ENCODE data around the gene TNS3. TPM values are rescaled to one million over a fixed set of nuclear protein-coding genes. Genes with fewer than 3 reads are reported as not detected.

Gene TNS3
- total and polyA plus RNA-seq, 2 of the 13 experiments (the other 11 are each of a cell fraction or from before 2014, with no cell fraction given): 52.9 to 55.7 TPM

DNA sequence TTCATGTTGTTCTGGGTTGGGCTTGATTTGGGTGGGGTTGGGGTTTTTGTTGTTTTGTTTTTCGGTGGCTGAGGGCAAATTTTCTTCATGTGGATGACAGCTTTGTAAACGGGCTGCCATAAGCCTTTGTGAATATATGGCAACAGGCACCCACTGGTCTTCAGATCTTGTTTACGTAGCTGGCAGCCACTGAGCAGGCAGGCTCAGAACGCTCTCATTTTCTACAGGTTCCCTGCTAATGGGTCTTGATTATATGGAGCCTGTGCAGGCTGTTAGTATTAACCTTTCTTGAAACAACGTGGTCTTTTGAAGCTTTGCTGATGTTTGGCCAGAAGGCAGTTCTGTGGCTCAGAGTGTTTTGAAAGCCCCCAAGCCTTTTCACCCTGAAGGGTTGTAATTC is 199.7 kb downstream of the TNS3 start (continued):
- TF ChIP-seq, protein P1, sequence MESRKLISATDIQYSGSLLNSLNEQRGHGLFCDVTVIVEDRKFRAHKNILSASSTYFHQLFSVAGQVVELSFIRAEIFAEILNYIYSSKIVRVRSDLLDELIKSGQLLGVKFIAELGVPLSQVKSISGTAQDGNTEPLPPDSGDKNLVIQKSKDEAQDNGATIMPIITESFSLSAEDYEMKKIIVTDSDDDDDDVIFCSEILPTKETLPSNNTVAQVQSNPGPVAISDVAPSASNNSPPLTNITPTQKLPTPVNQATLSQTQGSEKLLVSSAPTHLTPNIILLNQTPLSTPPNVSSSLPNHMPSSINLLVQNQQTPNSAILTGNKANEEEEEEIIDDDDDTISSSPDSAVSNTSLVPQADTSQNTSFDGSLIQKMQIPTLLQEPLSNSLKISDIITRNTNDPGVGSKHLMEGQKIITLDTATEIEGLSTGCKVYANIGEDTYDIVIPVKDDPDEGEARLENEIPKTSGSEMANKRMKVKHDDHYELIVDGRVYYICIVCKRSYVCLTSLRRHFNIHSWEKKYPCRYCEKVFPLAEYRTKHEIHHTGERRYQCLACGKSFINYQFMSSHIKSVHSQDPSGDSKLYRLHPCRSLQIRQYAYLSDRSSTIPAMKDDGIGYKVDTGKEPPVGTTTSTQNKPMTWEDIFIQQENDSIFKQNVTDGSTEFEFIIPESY (CRISPR knock-in tag; IDR thresholded peaks at IDR 0.05): no peak
- TF ChIP-seq TCF7 (IDR thresholded peaks at IDR 0.05; ENCODE audit: low read depth): no peak
- no peak for TF ChIP-seq WIZ (CRISPR knock-in tag; IDR thresholded peaks at IDR 0.05)
- TF ChIP-seq ZNF556 (CRISPR knock-in tag; IDR thresholded peaks at IDR 0.05; ENCODE audit: borderline replicate concordance): no peak

DNA sequence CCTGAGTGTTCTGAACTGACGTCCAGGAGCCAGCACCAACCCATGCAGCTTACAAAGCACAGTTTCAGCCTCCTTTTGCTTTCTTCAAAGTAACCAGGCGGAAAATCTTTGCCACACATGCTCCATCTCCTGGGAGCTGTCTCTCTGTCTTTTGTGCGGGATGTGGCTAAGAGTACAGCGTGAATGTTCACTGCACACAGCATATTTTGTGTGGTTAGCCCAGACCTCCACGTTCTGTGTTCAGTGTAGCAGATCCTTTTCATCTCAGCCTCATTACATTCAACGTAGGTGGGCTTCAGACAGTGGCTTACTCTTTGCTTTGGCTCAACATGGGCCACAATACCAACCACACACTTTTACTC is 200.8 kb downstream of the TNS3 start:
- FAIRE-seq (no peak), DNase-seq (ENCODE audit: low spot score) (no peak), ATAC-seq (peak; percentile 45)
- peaks cover 58% of the 10 kb centered on the region for H4K20me1 ChIP-seq (ENCODE audit: insufficient read depth, low read length)
- no peak overlapping the region; the same call in 1 of the 2 replicates for H3K9ac ChIP-seq (ENCODE audit: insufficient read depth, low read depth, low read length)
- H3K4me3 ChIP-seq (replicated peaks in 1 of 3; ENCODE audit: insufficient read depth in 1 of 3, low read depth in 2 of 3, low read length in 3 of 3): no peak overlapping the region
- intact Hi-C loops (cut with micrococcal nuclease; ENCODE audit: unreplicated experiment) (loop anchor here (10.0 kb wide), 1 partner anchor 116 kb away; no protein-coding TSS in a partner anchor), in situ Hi-C loops (cut with HindIII; ENCODE audit: extremely low pct_ligation_motif_present, low pct_unique_long_range_greater_than_20kb) (no loop called here)
- ChIA-PET POLR2A (no interaction called here), CTCF (ENCODE audit: low intra/inter-chr PET ratio, low total read pairs) (no interaction called here)
- peaks cover 59% of the 10 kb centered on the region for H3K4me1 ChIP-seq (ENCODE audit: insufficient read depth, low read length)
- peak; percentile 10 for TF ChIP-seq XRCC5 (optimal IDR thresholded peaks at IDR 0.05; ENCODE audit: low read length)
- TF ChIP-seq, protein P2, sequence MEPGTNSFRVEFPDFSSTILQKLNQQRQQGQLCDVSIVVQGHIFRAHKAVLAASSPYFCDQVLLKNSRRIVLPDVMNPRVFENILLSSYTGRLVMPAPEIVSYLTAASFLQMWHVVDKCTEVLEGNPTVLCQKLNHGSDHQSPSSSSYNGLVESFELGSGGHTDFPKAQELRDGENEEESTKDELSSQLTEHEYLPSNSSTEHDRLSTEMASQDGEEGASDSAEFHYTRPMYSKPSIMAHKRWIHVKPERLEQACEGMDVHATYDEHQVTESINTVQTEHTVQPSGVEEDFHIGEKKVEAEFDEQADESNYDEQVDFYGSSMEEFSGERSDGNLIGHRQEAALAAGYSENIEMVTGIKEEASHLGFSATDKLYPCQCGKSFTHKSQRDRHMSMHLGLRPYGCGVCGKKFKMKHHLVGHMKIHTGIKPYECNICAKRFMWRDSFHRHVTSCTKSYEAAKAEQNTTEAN (CRISPR knock-in tag; conservative IDR thresholded peaks at IDR 0.05): no peak
- H3K79me2 ChIP-seq (ENCODE audit: insufficient read depth, low read length): peaks cover 10% of the 10 kb centered on the region
- H2AFZ ChIP-seq (ENCODE audit: low read length): no peak overlapping the region
- 62% methylated on average over 6 of the region's 6 CpGs for WGBS (ENCODE audit: low lambda C conversion rate)
- BruUV-seq (replicated peaks): no TSS peak
- H3K36me3 ChIP-seq (replicated peaks in 1 of 2; ENCODE audit: control insufficient read depth in 1 of 2, insufficient read depth in 2 of 2, low read length in 2 of 2): peaks cover 26 to 88% of the 10 kb centered on the region in 2 experiments
- no peaks in the 10 kb centered on the region for H3K27me3 ChIP-seq (ENCODE audit: control insufficient read depth in 1 of 2, insufficient read depth in 2 of 2, low read length in 2 of 2)
- peak overlapping the region; percentile 48 for H3K27ac ChIP-seq (ENCODE audit: extremely low read length, insufficient read depth, low read length)
- H3K9me3 ChIP-seq (ENCODE audit: low read length): no peaks in the 10 kb centered on the region
- H3K4me2 ChIP-seq (ENCODE audit: low read depth, low read length): peak overlapping the region; percentile 29; the same call in 1 of the 2 replicates

Measured in HepG2 (cell line).